ENCODE measurements around the gene ABCA10.

Gene ABCA10

GRCh38 chr17:69164206-69164605, 64.4 kb downstream of the ABCA10 start:
- DNase-seq (ENCODE audit: low read depth, low spot score), result no peak

- DNase-seq (ENCODE audit: low read depth, low spot score), result no peak
These were observed 69.2 kb downstream of the ABCA10 start for GRCh38 chr17:69159418-69159817.

GRCh38 chr17:69154267-69154666, 74.4 kb downstream of the ABCA10 start:
- DNase-seq (ENCODE audit: low read depth, low spot score), result no peak

- no peak for DNase-seq (ENCODE audit: low read depth, low spot score)
These were observed 78.3 kb downstream of the ABCA10 start for GRCh38 chr17:69150333-69150732.

- DNase-seq (ENCODE audit: low read depth, low spot score), result no peak
These were observed 81.2 kb downstream of the ABCA10 start for GRCh38 chr17:69147460-69147859.

GRCh38 chr17:69144331-69145255, 84.0 kb downstream of the ABCA10 start:
- DNase-seq (ENCODE audit: low read depth, low spot score), result no peak

GRCh38 chr17:69143683-69144231, 84.9 kb downstream of the ABCA10 start:
- no peak for DNase-seq (ENCODE audit: low read depth, low spot score)

- DNase-seq (ENCODE audit: low read depth, low spot score), result no peak
These were observed 85.5 kb downstream of the ABCA10 start for GRCh38 chr17:69143151-69143550.

GRCh38 chr17:69142175-69142802, 86.3 kb downstream of the ABCA10 start:
- DNase-seq (ENCODE audit: low read depth, low spot score), result no peak

GRCh38 chr17:69141431-69142174, 87.0 kb downstream of the ABCA10 start, which contains the start of gene ABCA6:
ABCA6 (minus strand) TSS chr17:69141895; CDS start chr17:69140703, 1,192 bp downstream.
- DNase-seq (ENCODE audit: low read depth, low spot score), result no peak

GRCh38 chr17:69134112-69134511, 94.5 kb downstream of the ABCA10 start:
- no peak for DNase-seq (ENCODE audit: low read depth, low spot score)

- DNase-seq (ENCODE audit: low read depth, low spot score), result no peak
These were observed 97.9 kb downstream of the ABCA10 start for GRCh38 chr17:69130627-69131296.

GRCh38 chr17:69123626-69124025, 105.0 kb downstream of the ABCA10 start:
- DNase-seq (ENCODE audit: low read depth, low spot score), result no peak

GRCh38 chr17:69122065-69122464, 106.6 kb downstream of the ABCA10 start:
- DNase-seq (ENCODE audit: low read depth, low spot score), result no peak

- DNase-seq (ENCODE audit: low read depth, low spot score), result no peak
These were observed 110.5 kb downstream of the ABCA10 start for GRCh38 chr17:69117855-69118784.

GRCh38 chr17:69111794-69112193, 116.8 kb downstream of the ABCA10 start:
- no peak for DNase-seq (ENCODE audit: low read depth, low spot score)

GRCh38 chr17:69105907-69106730, 122.5 kb downstream of the ABCA10 start:
- DNase-seq (ENCODE audit: low read depth, low spot score), result no peak

- no peak for DNase-seq (ENCODE audit: low read depth, low spot score)
These were observed 124.9 kb downstream of the ABCA10 start for GRCh38 chr17:69103557-69104233.

GRCh38 chr17:69098625-69099024, 130.0 kb downstream of the ABCA10 start:
- DNase-seq (ENCODE audit: low read depth, low spot score), result no peak

Data from activated naive CD8-positive, alpha-beta T cell treated with anti-CD3 and anti-CD28 coated beads, Interleukin-2, amount 50 U/mL, for 16 hours (primary cell).